NCI-H1417 treated with DMSO at 0.1 percent for 48 hours (cell line): ENCODE results near the gene PLXNC1.

ENCODE experiments used
- DNase-seq: peaks from one replicate; lab custom pipeline; 2025; lab: John Stamatoyannopoulos, UW

Gene PLXNC1

DNA sequence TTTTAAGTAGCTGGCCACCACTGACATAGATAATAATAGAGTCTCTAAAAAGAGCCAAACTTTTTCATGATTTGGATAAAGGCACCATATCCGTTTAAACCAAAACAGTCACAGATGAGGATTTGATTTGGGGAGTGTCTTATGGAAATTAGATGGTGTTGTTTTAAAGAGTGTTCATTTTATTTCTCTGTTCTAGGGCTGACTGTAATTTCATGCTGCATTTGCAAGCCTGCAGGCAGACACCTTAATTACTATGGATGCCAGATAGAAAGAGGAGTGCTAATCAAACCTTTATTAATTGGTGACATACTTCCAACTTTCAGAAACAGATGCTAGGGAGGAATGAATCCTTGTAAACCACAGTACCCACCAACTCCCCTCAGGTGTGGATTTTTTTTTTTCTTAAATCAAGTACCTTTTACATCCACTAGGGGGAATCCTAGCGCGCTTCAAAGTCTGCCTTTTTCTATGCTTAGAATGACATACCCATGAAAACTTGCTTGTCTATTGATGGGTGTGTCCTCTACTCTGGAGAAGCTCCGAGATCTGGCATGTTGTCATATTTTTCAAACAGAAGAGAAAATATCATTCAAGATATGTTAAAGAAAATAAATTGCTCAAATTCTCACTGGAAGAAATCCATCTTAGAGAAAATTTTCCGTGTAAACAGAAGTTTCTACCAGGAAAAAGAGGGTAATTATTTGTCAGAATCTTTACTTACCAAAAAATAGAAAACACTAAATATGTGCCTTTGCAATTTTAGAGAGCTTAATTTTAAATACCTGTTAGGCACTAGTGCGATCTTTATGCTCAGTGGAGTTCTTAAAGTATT is 14.2 kb upstream of the PLXNC1 start:
- peak; percentile 33 for DNase-seq

DNA sequence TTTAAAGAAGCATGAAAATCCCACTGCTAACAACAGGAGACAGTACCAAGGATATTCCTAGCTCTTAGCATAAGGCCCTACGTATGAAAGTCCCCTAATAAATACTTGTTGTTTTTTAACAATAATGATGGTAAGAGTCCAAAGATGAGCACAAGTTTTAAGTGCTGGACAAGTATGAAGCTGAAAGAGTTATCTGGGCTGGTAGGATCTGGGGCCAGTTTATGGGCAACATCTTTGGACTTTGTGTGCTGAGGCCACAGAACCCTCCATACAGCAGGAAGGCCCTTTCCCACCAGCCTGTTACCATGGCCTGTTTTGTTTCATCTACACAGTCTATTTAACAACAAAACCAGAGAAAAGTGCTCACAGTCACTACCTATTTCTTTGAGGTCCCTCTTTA is 12.5 kb upstream of the PLXNC1 start:
- no peak for DNase-seq

DNA sequence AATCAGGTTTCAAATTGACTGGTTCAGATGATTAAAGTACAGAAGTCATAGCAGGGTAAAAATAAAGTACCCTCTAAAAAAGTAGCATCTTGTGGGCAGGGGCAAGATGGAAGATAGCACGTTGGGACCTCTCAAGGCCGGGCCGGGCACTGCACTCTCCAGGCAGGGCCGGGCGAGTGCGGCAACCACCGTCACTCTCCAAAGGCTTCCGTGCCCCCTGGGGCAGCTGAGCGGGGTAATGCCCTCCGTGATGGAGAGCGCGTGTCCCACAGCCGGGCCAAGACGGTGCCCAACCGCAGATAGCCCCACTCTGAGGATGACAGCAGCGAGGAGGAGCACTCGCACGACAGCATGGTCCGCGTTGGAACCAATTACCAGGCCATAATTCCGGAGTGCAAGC is 8.6 kb upstream of the PLXNC1 start:
- DNase-seq = no peak

DNA sequence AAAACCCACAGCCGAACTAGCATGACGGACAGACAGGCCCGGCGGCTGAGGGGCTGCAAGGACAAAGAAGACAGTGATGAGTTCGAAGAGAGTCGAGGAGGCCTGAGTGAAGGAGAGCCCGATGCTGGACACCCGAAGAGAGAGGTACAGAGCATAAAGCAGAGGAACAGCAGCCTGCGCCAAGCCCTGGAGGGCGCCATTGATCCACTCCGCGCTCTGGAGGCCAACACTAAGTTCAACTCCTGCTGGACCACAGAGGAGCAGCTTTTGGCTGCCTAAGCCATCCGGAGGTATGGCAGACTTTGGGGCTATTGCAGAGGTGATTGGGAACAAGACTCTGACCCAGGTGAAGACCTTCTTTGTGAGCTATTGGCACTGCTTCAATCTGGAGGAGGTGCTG is 7.8 kb upstream of the PLXNC1 start:
- no peak for DNase-seq

DNA sequence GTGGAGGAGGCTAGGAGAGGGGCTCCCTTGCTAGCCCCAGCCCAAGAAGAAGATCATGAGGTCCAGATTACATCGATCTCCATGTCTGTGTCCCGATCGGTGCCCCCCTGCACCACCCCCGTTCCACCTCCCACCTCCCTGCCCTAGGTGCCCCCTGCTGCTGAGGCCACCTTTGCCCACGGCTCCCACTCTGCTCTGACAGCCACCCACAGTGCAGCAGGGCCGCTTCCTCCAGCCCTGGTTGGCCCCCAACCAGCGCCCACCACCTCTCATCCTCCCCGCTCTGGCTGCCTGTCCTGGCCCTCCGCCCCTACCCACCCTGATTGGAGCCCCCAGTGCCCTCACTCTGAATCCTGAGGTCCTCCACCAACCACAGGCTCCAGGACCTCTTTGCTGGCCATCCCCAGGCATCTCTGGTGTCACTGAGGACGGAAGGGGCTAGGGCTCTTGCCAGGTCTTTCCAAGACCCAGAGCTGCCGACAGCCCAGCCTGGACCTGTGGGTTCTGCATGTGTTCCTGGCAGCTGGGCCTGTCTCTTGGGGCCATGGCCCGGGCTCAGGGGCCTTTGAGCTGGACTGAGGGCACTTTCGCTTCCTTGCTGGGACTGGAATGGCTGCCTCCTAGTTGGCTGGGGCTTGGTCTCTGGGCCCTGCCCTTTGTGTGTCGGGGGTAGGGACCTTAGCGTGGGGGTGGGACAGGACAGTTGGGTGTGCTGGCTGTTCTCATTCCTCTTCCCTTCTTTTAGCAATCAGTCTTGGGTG is 7.2 kb upstream of the PLXNC1 start:
- no peak for DNase-seq

DNA sequence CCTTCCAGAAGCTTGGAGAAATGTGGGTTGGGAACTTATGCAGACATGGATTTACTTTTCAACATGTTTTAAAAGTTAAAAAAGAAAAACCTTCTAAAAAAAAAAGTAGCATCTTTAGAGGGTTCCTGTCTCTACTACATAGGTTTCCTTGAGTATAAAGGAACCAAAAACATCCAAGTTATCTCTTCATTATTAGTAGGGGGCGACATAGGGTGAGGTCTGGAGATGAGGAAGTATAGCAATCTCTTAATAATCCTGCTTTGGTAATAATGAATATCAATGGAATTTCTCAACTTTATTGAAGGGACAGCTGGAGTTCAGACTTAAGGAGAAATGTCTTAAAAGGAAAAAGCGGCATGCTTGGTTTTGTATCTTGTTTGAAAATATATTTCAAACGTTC is 6.5 kb upstream of the PLXNC1 start:
- no peak for DNase-seq

DNA sequence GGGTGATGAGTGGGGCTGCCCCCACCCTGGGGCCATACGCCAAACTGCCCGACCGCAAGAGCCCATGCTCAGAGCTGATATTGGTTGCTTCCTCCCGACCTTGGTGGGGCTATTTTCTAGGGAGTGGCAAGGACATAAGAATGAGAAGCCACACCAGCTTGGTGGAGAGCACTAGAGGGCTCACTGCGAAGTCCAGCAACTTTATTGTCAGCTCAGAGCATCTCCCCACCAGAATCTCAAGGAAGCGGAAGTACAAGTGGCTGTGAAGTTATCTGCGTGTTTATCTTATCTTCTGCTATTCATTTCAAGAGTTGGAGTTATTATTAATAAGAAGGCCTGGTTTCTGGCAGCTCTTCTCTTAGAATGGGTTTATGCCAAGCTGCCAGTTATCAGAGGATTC is 4.9 kb upstream of the PLXNC1 start:
- DNase-seq = no peak

DNA sequence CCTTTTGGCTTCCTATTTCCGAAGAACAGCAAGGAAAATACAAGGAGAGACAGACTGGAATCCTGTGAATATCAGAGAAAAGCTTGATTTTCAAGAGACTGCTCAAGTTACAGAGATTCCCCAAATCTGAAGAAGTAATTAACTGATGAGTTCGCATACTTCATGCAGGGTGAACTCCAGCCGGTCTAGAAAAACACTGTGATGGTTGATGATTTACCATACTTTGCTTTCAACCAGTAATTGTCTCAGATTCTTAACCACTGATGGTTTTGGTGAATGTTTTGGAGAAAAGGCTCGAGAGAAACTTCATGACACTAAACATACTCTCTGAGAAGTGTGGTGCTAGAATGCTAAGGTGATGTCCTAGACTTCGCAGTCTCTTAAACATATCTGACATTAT is 4.4 kb upstream of the PLXNC1 start:
- no peak for DNase-seq

DNA sequence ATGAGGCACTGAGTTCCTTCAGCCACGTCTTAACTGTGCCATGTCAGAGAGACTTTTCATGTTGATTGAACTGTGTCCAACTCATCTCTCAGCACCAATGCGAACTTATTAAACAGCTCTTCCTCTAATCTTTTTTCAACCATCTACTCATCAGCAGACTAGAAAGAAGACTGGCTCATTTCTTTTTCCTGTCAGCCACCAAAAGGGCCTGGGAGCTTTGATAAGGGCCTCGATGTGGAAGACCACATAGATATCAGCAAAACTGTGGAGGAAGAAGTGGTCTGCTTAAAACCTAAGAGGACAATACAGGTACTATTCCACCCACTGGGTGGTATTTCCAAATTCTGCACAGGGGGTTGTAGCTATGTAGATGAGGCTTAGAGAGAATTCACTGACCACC is 3.6 kb upstream of the PLXNC1 start:
- no peak for DNase-seq

DNA sequence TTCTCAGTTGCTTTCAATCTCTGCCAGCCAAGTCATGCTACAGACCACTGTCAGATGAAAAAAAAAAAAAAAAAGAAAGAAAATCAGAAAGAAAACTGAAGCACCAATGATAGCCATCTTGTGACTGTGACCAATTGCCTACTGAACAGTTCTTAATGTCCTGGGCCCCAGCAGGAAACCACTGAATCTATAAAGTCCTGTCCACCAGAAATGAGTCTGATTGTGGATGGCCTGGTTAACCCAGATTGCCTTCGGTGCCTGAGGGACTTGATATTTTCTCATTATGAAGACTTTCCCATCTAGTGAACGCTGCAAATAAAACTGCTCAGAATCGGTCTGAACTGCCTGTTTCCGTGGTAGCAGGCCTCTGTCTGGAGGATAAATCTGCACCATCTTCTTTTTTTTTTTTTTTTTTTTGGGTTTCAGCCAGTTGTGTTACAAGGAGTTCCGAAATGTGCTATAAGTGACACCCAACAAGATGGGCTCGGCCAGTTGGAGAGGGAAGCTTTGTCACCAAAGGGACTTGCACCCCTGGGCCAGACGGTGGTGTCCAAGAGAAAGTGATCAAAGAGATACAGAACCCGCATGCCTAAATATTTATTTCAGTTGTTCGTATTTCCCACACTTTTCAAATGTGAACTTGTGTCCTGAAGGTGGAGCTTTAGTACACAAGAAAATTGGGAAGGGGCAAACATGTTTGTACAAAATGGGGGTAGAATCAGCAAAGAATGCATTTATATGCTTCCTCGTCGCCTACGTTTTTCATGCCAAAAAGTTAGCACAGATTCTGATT is 3.0 kb upstream of the PLXNC1 start:
- no peak for DNase-seq

DNA sequence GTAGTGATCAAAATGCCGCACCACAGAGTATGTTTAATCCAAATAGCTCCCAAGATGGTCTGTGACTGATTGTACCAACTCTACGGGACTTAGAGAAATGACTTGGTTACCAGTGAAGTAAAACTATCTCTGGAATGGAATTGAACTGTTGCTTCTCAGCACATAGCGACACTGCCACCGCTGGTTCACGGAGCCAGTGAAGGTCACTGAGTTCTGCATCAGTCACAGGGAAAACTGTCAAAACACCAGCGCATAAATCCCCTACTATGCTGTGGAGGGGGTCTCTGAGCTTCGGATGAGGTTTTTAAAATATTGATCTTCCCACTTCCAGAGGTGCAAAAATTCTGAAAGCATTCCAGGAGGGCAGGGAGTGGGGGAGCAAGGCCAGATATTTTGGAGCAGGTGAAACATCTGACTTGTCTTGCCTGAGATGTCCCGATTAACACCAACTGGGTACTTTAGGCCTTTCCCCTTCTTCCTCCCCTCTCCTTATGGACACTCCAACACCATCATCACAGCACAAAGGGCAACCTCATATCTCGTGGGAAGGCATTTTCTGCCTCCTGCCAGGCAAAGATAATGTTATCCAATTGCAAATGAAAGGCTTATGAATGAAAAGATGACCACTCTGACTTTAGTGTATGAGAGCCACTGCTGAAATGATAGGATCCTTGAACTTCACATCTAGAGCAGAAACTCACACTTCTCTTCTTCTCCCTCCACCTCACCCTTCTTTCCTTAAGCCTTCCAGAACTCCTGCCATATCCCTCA is 2.0 kb upstream of the PLXNC1 start:
- no peak for DNase-seq

DNA sequence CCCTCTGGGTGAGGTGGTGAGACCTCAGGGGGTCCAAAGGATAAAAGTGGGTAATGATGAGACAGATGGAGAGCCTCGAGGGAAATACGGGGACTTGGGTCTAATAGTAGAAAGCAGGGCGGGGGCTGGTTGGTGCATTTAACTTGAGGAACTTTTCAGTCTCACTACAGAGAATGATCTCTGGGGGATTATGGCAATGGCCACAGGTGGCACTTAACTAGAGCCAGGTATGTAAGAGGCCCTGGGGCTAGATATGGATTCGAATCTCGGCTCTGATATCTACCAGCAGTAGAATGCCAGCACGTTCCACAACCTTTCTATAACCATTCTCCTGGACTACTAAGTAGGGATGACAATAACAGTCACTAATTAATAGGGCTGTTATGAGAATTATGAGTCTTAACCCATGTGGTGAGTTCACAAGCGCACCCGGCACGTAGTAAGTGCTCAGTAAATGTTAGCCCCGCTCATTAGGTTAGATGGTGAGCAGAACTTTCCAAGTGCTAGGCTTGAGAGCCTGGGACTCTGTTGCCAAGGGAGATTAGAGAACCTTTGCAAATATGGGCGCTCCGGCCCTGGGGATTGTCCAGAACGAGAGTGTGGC is 888 bp upstream of the PLXNC1 start:
- DNase-seq = no peak

DNA sequence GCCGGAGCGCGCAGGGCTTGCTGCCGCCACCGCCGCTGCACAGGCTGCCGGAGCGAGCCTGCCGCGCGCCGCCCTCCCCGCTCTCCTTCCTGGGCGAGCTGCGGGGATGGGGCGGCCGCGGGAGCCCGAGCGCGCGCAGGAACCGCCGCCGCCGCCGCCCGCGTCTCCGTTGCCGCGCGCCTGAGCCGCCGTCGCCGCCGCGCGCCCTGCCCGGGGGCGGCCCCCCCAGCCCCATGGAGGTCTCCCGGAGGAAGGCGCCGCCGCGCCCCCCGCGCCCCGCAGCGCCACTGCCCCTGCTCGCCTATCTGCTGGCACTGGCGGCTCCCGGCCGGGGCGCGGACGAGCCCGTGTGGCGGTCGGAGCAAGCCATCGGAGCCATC is 352 bp downstream of the PLXNC1 start:
- DNase-seq = no peak

DNA sequence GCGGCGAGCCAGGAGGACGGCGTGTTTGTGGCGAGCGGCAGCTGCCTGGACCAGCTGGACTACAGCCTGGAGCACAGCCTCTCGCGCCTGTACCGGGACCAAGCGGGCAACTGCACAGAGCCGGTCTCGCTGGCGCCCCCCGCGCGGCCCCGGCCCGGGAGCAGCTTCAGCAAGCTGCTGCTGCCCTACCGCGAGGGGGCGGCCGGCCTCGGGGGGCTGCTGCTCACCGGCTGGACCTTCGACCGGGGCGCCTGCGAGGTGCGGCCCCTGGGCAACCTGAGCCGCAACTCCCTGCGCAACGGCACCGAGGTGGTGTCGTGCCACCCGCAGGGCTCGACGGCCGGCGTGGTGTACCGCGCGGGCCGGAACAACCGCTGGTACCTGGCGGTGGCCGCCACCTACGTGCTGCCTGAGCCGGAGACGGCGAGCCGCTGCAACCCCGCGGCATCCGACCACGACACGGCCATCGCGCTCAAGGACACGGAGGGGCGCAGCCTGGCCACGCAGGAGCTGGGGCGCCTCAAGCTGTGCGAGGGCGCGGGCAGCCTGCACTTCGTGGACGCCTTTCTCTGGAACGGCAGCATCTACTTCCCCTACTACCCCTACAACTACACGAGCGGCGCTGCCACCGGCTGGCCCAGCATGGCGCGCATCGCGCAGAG is 873 bp downstream of the PLXNC1 start:
- DNase-seq = no peak

DNA sequence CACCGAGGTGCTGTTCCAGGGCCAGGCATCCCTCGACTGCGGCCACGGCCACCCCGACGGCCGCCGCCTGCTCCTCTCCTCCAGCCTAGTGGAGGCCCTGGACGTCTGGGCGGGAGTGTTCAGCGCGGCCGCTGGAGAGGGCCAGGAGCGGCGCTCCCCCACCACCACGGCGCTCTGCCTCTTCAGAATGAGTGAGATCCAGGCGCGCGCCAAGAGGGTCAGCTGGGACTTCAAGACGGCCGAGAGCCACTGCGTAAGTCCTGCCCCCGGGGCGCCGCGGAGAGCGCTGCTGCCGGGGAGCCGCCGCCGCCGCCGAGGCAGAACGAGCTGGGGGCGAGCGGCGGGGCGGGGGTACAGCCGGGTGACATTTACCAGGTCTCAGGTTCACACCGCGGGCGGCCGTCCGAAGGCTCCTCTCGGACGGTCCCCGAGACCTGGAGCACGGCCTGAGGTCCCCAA is 1.4 kb downstream of the PLXNC1 start:
- no peak for DNase-seq

DNA sequence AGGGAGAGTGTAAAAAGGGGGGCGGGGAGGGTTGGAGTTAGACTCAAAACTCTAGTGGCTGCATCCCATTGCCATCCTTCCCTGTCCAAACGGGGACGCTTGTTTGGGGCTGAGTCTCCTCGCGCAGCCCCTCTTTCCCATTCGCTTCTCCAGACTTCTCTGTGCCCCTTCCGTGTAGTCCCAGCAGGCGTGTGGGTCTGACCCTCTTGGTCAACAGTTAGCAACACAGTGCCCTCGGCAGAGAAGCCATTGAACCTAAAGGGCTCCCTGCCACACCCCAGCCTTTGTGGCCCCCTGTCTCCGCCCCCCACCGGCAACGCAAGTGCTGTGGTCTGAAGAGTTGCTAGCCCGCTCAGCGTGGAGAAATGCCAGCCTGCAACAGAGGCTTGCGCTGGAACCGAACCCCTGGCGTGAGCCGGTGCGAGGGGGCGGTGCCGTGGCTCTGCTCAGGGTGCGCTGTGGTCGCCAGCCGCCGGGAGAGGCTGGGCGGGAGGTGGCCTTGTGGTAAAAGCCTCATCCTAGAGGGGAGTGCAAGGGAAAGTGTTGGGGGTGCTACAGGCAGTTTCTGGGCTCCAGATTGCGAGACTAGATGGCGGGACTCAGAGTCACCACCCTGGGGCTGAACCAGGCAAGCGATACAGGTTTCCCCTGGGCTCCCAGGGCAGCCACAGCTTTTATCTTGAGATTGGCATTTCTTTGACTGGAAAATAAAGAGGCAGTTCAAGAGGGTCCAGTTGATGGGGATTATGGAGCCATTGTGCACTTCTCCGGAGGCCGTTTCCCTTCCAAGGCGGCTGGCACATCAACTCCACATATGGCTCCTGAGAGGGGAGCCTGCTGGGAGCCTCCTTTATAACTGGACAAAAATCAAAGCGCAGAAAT is 2.1 kb downstream of the PLXNC1 start:
- DNase-seq = peak; percentile 34

DNA sequence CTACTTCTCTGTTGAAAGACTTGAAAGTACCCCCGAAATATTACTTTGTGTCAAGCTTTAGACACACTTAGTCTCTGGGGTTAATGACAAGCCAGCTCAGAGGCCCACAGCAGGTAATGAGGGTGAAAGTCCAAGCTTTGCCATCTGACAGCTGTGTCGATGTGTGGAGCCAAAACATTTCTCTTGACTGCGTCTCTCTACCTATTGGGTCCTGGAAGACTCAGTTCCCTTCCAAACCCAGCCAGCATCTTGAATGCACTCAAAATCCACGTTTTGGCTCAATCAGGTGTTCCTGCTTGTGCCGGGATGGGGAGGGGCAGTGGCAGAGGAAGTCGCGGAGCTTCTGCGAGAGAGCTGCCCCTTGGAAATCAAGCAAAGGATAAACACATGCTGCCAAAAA is 3.2 kb downstream of the PLXNC1 start:
- no peak for DNase-seq

DNA sequence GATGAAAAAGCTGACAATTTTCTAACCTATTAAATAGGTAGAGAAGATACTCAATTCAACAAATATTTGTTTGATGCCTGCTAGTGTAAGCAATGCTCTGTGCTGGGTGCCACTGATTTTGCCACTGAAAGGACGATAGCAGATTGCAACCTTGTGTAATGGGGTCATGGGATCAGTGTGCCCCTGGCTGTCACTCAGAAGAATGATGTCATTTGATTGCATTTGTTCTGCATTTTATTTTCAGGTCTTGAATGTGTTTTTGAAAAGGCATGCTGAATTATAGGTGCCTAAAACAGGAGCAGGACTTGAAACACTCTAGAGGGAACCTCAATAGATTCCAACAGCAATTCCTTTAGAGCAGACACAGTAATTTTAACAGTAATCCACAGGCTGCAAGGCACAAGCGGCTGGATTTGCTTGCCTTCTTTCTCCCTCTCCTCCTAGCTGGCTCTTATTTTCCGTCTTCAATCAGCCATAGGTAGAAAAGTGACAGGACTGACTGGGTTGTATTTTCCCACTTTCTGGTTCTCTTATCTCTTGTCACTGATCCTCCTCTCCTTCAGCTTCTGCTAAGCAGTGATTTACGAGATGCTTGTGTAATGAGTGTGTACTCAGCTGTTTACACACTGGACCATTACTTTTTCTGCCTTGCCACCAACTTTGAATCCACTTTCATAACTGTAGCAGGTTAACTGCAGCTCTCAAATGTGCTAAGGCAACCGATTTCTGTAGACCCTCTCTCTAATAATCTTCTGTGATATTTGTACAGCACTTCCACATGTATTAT is 4.1 kb downstream of the PLXNC1 start:
- no peak for DNase-seq

DNA sequence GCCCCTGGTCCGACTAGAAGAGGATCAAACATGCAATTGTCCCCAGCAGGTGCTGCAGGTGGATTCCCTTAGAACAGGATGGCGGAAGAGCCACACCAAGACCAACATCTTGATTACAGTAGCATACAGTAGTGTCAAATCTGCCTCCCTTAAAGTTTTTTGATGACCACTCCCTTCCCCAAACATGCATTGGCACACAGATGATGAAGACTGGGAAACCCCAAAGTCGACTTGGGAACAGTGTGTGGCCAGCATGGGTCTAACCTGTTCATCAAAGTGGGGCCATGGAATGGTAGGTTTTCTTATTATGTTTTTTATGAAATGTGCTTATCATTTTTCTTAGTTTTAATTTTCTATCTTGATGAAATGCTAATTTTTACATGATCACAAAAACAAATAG is 8.8 kb downstream of the PLXNC1 start:
- DNase-seq = no peak
